Suppressor macrophage (primary cell): ENCODE data around the gene MIPEP.
A peak's percentile ranks its signal among the peaks of the same experiment; 100 is the strongest.

Experiments used
- DNase-seq, 4 experiments: peaks; one replicate each; pipeline ENCODE4 v3.0.0-alpha.2; 2020 to 2022

Gene MIPEP

DNA sequence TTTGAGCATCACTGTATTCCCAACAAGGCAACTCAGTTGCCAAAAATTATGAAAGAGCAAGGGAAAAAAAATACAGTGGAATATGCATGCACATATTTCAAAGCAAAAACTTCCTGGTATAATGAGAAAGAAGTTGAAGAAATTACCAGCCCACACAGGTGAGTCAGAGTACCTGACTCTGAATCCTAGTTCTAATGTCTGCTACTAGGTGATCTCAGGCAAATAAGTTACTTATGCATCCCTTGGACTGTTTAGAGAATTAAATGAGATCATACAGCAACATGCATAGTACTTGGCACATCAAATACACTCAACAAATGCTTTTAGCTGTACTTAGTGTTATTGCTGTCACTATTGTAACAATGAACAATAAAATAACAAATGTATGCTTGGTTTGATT lies 144.9 kb downstream of the MIPEP start:
- no peak for DNase-seq

DNA sequence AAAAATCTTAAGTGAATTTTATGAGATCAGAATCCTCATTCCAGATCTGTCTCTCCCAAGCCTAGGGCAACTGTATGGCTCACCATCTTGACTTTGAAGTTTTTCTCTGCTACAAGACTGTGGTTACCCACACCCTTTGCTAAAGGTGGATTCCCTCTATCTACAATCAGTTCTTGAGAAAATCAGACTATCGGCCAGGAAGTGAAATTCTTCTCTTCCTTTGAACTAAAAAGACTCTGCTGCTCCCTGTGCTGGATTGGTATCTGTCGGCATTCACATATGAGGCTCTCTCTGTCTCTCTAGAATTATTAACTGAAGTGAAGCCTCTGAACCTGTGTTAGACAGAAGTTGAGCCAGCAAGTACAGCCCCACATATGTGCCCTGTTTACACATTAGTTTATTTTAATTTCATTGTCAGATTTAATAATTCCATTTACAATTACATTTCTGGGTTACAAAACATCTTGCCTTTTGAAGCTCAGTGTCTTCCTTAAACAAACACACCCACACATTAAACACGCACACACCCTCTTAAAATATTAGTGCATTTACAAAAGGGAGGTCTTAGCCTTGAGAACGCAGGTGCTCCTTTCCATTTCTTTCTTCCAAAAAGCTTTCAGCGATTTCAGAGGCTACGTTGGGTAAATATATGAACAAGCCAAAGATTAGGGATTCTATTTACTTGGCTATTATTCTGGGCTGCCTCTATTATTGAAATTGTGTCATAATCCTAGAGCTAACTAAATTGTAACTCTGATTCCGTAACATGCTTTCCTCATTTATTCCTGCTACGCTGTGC lies 145.7 kb downstream of the MIPEP start:
- DNase-seq, result no peak

DNA sequence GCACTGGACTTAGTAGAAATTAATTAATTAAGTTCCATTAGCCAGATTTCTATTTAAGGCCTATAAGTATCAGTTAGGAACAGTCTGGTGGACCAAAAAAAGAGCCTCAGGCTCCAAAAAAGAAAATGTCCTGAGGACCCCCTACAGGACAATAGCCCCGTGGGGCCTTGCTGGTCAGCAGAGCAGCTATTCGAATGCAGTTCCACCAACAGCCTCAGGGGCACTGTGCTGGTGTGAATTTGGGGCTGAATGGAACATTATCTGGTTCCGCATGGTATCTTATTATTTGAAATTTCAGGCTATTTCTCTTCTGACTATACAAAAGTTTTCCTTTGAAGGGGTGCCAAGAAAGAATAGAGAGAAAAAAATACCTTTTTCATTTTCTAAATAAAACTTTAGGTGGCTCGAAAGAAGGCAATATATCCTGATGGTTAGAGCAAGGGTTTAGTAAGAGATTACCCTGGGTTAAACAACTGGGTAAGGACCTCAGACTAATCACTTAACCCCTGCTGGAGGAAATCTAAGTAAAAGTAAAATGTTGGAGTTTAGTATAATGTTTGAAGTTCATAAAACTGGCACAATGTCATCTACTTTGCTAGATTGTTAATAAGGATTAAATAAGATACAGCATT lies 147.2 kb downstream of the MIPEP start:
- DNase-seq, result peak in 3 of 4 experiments; percentile 3 to 16 (median 11)

DNA sequence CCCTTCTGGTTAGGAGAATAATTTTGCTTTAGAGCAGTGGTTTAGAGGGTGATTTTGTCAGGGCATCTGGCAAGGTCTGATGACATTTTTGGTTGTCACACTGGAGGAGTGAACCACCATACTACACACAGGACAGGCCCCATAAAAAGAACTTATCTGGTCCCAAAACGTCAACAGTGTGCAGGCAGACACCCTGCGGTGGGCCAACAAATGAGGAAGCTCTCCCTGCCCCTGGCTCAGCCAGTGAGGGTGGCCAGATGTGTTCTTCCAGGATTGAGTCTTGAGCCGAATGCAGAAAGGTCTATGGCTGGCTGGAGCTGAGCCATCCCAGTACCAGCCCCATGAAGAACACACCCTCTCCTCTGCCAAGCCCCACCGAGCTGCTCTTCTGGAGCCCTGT lies 149.2 kb downstream of the MIPEP start:
- no peak for DNase-seq

DNA sequence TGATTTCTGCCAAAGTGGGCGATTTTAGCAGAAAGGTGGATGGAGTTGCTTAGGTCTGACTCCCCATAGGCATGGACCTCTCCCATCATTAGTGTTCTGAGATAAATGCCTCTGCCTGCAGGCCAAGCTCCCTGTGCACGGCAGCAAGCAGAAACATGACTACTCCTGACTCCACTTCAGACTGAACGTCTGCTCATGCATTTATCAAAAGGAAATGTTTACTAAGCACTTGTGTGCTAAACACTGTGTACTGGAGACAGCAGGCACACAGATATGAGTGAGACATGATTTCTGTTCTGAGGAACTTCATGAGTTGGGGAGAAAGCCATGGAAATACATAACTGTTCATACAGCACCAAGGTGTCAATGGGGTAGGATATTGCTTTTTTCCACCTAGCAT lies 149.6 kb downstream of the MIPEP start:
- DNase-seq, result no peak

DNA sequence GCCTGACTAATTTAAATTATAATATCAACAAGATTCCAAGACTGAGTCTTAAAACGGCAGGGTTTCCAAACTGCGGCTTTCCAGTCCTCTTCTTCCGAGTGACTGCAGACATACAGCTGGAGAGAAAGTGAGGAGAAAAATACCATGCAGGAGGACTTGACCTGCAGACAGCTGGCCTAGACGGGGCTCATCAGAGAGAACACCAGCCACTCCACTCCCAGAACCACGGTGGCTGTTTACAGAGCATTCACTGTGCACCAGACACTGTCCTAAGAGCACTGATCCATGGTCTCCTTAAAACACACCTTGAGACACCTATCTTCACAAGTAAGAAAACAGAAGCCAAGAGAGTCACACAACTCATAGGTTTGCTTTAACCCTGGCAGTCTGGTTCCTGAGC lies 152.7 kb downstream of the MIPEP start:
- no peak for DNase-seq

DNA sequence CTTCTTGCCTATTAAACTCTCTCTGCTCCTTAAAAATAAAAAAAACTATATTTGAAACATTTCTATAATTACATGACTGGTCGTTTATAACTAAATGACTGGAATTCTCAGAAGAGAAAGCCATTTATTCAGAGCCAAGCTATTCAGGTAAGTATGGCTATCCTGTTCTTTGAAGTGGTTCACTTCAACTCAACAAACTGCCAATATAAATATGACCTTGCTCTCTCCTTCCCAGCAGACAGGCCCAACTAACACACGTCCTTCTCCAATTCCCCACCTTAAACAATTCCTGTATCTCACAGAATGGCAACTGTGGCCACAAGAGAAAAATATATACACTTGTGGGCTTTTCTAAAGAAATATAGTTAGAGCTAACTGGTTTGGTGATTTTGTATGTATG lies 153.9 kb downstream of the MIPEP start:
- no peak for DNase-seq

DNA sequence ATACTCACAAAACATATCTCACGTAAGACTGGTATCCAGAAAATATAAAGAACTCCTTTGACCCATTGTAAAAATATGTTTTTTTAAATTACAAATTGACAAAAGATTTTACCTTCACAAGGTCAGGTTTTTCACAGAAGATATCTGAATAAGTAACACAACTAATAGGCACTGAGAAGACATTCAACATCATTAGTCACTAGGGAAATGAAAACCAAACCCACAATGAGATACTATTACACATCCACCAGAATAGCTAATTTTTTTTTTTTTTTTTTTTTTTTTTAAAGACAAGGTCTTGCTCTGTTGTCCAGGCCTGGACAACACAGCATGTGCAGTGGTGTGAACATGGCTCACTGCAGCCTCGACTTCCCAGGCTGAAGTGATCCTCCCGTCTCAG lies 157.5 kb downstream of the MIPEP start:
- DNase-seq, result no peak

DNA sequence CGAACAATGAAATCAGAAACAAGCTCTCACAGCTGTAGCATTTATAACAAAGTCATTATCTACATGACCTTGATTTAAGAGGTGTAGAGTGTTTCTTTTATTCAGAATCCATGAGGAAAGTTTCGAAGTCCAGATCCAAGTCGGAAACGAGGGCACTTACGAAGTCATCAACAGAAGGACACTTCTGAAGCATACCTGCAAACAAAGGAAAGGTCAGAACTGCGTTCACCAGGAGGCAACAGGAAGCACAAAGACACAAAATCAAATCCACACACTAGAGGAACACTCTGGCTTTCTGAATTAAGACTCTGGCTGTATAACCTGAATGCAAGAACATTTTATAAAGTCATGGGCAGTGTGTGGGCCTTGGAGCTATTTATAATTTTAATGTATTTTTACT lies 158.9 kb downstream of the MIPEP start:
- DNase-seq, result no peak

DNA sequence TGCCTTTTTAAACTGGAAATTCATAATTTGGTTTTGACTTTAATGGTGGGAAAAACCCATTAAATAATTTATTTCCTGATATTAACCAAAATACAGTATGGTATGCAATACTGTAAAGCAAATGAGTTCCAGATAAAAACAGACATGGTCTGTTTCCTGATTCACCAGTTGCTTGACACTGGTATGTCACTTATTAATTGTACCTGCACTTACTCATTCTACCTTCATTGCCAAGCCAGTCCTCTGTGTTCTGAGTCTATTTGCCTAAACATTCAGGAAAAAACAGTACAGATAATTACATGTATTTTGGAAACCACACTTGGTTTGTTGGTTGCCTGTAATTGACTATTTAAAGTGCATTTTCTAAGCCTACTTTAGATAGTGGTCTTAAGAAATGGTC lies 159.7 kb downstream of the MIPEP start:
- DNase-seq, result no peak

DNA sequence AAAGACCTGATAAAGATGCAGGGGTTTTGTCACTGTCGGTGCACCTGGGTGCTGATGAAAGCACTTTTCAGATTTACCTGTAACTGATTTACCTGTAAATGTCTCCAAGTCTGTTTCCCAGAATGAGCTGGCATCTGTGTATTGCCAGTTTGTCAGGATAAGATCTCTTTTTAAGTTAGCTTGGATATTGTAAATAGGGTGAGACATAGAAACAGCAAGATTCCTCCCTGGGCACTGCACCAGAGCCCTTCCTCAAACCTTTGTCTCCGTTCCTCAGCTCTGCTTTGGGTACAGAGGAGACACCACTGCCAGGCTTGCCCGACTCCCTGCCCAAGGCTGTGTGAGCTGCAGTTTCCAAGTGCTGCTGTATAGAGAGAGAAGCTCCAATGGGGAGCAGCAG lies 160.4 kb downstream of the MIPEP start:
- DNase-seq, result no peak

DNA sequence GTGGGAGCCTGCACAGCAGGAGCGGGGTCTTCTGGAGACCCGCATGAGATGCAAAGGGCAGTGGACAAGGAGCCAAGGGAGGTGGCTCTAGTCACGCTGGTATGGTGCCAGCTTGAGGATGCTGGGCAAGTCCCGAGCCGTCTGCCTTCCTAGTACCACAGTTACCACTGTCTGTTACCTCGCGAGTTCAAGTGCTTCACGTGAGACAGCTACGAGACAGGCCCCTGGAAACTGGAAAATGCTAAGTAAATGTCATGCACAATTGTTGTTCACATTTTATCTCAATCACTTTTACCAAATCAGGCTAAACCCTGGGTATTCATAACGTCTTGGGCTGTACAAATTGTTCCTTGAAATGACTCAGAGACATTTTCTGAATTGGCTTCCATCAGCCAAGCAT lies 163.3 kb downstream of the MIPEP start:
- no peak for DNase-seq

DNA sequence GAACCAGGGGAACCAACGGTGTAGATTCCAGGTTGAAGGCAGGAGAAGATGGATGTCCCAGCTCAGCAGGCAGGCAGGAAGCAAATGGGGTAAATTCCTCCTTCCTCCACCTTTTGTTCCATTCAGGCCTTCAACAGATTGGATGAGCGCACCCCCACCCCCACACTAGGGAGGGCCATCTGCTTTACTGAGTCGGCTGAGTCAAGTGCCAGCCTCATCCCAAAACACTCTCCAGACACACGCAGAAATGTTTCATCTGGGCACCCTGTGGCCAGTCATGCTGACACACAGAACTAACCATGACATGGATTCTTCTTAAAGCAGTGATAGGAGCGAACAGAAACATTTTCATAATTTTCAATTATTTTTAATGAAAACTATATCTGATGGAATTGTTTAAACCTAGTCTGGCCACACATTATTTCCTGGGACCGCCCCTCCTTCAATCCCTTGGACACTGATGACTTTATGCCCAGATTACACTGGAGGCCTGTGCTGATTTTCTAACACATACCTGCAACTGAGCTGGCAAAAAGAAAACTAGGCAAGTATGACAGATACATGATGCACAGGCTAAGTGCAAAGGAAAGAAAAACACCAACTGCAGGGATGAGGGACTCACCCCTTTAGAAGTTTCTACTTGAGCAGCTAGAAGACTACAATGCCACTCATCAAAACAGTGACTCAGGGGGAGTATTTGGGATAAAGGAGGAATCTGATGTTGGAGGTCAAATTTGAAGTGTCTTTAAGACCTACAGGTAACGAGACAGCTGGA lies 164.8 kb downstream of the MIPEP start:
- DNase-seq, result no peak

DNA sequence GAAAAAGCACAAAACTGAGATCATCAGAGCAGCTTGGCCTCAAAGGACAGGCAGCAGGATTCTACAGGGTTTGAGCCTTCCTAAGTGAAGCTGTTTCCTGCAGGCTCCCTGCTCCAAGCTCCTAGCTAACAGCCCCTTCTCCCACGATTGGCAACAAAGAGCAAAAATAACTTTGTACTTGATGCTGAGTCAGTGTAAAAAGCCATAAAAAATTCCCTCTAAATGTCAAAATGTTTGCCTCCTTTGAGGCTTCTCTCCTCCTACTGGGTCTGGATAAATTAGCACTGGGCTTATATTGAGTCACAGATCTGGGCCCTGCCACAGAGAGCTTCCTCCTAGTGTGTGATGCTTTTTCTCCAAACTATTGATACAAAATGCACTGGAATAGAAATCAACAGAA lies 165.7 kb downstream of the MIPEP start:
- no peak for DNase-seq

DNA sequence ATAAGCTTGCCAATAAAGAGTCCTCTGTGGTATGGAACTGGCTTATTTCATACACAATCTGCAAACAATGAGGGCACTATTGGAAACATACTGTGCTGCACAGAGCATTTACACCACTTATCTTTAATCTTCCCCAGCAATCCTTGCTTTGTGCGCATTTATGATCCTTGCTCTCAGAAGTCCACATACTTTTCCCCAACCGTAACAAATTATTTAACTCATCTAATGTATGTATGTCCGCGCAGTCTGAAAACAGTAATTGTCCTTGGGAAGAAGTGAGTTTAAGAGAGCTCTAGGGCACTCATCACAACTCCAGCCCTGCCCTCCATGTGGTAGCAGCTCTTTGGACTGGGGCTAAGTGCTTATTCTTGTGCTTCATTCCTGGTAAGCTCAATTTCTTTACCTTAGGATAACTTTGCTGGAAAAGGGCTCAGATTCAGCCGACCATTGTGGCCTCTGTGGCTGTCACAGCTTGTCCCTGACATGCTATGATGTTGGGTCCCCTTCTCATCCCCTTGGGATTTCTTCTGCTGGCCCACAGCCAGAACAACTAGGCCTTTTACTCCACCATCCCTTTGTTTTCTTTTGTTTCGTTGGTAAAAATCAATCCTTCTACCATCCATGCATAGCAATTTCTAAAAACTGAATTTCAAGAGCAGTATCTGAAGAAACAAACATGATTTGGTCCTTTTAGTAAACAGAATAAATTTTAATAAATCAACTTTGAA lies 166.3 kb downstream of the MIPEP start:
- DNase-seq, result no peak

DNA sequence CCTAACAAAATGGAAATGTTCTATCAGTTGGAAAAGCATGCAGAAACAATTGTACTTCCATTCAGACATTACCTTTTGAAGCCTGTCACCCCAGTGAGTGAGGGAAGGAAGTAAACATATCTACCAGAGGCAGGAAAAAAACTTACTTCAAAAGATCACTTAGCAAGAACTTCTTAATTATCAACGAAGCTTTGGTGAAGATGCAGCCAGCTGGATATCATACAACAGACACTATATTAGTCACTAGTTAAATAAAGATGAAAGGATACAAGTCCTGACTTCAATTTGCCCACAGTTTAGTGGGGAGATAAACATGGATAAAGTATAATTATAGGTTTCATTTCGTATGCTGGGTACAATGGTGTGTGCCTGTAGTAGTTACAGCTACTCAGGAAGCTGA lies 170.2 kb downstream of the MIPEP start:
- no peak for DNase-seq

DNA sequence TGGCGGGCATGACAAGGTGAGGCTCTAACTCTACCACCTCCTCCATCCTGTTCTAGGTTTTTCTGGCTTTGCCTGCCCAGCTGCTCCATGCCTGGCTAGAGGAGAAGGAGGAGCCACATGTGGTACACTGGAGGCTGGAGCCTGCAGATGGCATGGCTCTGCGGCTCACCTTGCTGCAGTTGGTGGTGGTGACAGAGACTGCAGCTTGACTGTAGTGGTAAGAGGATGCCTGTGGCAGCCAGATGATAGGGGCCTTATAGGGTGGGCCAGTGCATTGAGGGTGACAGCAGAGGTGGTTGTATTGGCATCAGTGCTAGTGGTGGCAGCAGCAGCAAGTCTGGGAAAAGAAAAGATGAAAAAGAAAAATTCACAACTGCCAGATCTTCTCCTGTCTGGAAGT lies 172.8 kb downstream of the MIPEP start:
- DNase-seq, result no peak

DNA sequence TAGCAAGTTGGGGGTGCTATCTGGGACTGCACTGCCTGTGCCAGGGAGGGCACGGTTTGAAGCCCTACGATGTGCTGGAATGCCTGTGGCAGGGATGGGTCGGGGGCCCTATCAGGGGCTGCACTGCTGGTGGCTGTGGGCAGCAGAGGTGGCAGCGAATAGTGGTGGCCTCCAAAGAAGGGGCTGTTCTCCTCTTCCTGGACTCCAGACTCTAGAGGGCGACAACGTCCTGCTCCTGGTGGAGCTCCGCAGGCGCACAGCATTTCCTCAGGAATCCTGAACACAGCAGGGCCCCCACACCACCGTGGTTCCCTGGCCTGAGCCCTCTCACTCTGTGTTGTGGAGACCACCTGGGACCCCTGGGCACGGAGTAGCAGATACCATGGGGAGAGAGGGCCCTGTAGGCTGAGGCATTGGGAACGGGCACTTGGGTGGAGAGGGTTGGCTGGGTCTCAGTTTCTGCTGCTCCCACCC lies 173.4 kb downstream of the MIPEP start:
- DNase-seq, result no peak

DNA sequence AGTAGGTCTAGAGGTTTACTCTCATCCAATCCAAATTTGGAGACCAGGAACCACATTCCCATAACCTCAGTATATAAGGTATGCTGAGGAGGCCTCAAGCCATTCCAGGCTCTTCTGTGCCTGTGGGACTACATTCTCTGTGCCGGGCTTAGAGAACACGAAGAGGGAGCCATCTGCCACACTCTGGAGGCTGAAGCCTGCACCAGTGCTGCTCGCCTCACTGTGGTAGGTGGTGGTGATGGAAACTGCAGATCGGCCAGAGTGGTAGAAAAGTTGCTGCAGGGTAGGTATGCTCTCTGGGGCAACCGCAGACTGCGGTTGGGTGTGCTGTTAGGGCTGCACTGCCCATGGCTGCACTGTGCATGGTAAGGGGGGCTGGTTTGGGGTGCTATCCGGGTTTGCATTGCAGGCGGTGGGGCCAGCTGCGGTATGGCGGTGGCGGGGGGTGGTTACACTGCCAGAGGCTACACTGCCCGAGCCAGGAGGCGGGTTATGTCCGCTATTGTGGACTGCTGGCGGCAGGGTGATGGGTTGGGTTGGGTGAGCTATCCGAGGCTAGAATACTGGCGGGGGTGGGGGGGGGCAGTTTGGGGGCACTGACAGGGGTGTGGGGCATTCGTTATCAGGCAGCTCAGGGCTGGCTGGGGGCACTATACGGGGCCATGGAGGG lies 174.0 kb downstream of the MIPEP start:
- no peak for DNase-seq

DNA sequence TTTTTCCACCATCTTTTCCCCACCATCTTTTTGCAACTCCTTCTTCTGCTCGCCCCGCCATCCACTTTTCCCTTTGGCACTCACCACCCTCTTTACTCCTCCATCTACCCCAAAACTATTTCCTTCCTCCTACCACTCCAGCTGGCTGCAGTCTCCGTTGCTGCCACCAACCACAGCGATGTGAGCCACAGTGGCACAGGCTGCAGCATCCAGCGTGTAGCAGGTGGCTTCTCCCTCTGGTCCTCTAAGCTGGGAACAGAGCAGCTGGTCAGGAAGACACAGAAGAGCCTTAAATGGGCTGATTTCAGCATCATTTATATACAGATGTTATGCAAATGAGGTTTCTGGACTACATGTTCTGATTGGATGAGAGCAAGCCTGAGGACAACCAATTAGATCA lies 174.5 kb downstream of the MIPEP start:
- DNase-seq, result no peak

DNA sequence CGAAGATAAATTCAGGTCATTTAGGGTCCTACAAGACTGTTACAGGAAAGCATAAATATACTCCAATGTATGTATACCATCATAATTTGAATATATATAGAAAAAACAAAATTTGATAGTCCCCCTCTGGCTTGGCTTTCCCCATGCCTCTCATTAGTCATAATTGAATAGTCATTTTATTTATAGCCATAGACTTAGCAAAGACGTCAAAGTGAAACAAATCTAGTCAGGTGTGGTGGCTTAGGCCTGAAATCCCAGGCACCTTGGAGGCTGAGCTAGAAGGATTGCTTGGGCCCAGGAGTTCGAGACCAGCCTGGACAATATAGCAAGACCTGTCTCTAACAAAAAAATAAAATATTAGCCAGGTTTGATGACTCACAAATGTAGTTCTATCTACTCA lies 177.8 kb downstream of the MIPEP start:
- DNase-seq, result no peak

DNA sequence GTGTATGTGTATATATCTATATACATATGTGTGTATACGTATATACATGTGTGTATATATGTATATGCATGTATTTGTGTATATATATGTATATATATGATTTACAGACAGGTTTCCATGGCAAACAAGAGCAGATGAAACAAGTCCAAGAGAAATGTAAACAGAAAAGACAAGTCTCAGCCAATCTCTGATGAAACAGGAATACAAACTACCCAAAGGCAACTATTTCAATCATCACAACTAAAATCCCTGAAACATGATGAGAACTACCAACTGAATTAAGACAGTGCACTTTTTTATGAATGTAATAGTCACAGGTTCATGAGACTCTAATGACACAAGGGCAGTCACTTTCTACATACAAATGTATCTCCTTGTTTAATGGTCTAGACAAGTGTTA lies 178.8 kb downstream of the MIPEP start:
- no peak for DNase-seq
